K562 (cell line): ENCODE results near the gene MCRS1. TPM values are rescaled to one million over a fixed set of nuclear protein-coding genes. Genes with fewer than 3 reads are reported as not detected.
"Not testable (repeated sequence)": the region's sequence is repeated elsewhere in the genome, so short reads cannot be mapped to it uniquely, and the experiment has no call there.

Experiments
- ATAC-seq: fragments of 200-7000 bp; cut with Tn5 transposase; 3 replicates; pipeline ENCODE4 v1.9.1; 2020; ENCODE audit warnings: moderate library complexity
- BruUV-seq: library from RNA; stranded (reverse); fragments of 400-500 nt; replicated peaks from 2 replicates; lab custom pipeline; 2021; lab: Mats Ljungman, UMichigan
- CTCF ChIA-PET: fragments of 300-600 bp; formaldehyde crosslinking; extraction: SDS; loops from one replicate; lab custom pipeline; 2021; ENCODE audit warnings: low intra/inter-chr PET ratio; lab: Yijun Ruan, JAX
- POLR2A ChIA-PET: fragments of 300-600, 350-650 bp; sonication (Branson Sonifier 250); formaldehyde crosslinking; extraction: SDS; loops from one replicate; lab custom pipeline; 2021; ENCODE audit warnings: antibody characterized with exemption, inconsistent platforms; lab: Yijun Ruan, JAX
- DNase-seq, 4 experiments: peaks; one replicate each; pipeline versions ENCODE4 v3.0.0 to v3.0.0-alpha.2; 2011 to 2018; ENCODE audit warnings: low spot score in 3 of 4, mixed read lengths in 3 of 4; ENCODE audit errors: extremely low read depth in 1 of 4
- FAIRE-seq: peaks from 2 replicates; lab custom pipeline; 2011; peaks lifted over from hg19 to GRCh38; lab: Jason Lieb, UNC
- H2AFZ ChIP-seq: 2 replicates; pipeline ENCODE4 v1.6.0; 2011; ENCODE audit warnings: low read depth, low read length, control low read depth, inconsistent platforms
- H3K27ac ChIP-seq: fragments of 200-600 bp; 3 replicates; pipeline ENCODE4 v1.8.0; 2011; ENCODE audit warnings: low read depth, mild to moderate bottlenecking, control low read depth, inconsistent platforms, low read length, moderate library complexity, mixed read lengths; ENCODE audit errors: extremely low read depth
- H3K27me3 ChIP-seq, 2 experiments: fragments of 300-600 bp in 1 of 2; 2 replicates in 1 of 2; 3 replicates in 1 of 2; pipeline versions ENCODE4 v1.6.0 to v1.8.0; 2011; ENCODE audit warnings: inconsistent platforms in 2 of 2, low read length in 2 of 2, mild to moderate bottlenecking in 1 of 2, mixed read lengths in 1 of 2, moderate library complexity in 1 of 2; ENCODE audit not compliant: control insufficient read depth in 2 of 2, insufficient read depth in 2 of 2
- H3K36me3 ChIP-seq: fragments of 300-600 bp; 3 replicates; pipeline ENCODE4 v1.8.0; 2011; ENCODE audit warnings: mild to moderate bottlenecking, low read length, inconsistent platforms; ENCODE audit not compliant: control insufficient read depth, insufficient read depth
- H3K4me1 ChIP-seq, 2 experiments: fragments of 200-600 bp in 1 of 2; replicated peaks in 1 of 2; 2 replicates in 1 of 2; 3 replicates in 1 of 2; pipeline versions ENCODE4 v1.5.1 to v1.8.0; 2011; ENCODE audit warnings: inconsistent platforms in 2 of 2, low read length in 2 of 2, mild to moderate bottlenecking in 1 of 2, mixed read lengths in 1 of 2, moderate library complexity in 1 of 2; ENCODE audit not compliant: control insufficient read depth in 2 of 2, insufficient read depth in 2 of 2
- H3K4me2 ChIP-seq: 2 replicates; pipeline ENCODE4 v1.6.1; 2011; ENCODE audit warnings: low read length, control low read depth, inconsistent platforms, mixed read lengths; ENCODE audit not compliant: insufficient read depth
- H3K4me3 ChIP-seq: fragments of 200-600 bp; sonication (generic), shearing (Covaris generic); 2 replicates; pipeline ENCODE4 v1.5.1; 2016; ENCODE audit warnings: control low read depth, inconsistent platforms
- H3K79me2 ChIP-seq: fragments of 200-600 bp; 3 replicates; pipeline ENCODE4 v1.8.0; 2011; ENCODE audit warnings: low read length, inconsistent platforms; ENCODE audit not compliant: control insufficient read depth, insufficient read depth
- H3K9ac ChIP-seq, 2 experiments: 2 replicates each; pipeline versions ENCODE4 v1.6.0 to v1.6.1; 2011; ENCODE audit warnings: low read depth in 2 of 2, low read length in 2 of 2, control low read depth in 1 of 2, inconsistent platforms in 1 of 2, mild to moderate bottlenecking in 1 of 2, mixed read lengths in 1 of 2; ENCODE audit not compliant: insufficient read depth in 1 of 2
- H3K9me1 ChIP-seq: one replicate; pipeline ENCODE4 v1.6.0; 2011; ENCODE audit warnings: inconsistent platforms, mild to moderate bottlenecking, low read length, moderate library complexity; ENCODE audit not compliant: control insufficient read depth, insufficient read depth
- H3K9me3 ChIP-seq: replicated peaks from 2 replicates; pipeline ENCODE4 v1.5.1; 2011; ENCODE audit warnings: low read depth, low read length, inconsistent platforms; ENCODE audit not compliant: control insufficient read depth, insufficient read depth
- H4K20me1 ChIP-seq: replicated peaks from 2 replicates; pipeline ENCODE4 v1.6.1; 2011; ENCODE audit warnings: low read length, inconsistent platforms, mixed read lengths; ENCODE audit not compliant: control insufficient read depth, insufficient read depth
- CBX3 ChIP-seq, 2 experiments: IDR thresholded peaks; 1 replicate in 1 of 2; 2 replicates in 1 of 2; pipeline ENCODE4 v1.6.1; 2012; ENCODE audit warnings: inconsistent platforms in 2 of 2, low read length in 2 of 2, borderline replicate concordance in 1 of 2, control low read depth in 1 of 2
- EHMT2 ChIP-seq: fragments of 450-650 bp; IDR thresholded peaks from 2 replicates; pipeline ENCODE4 v1.6.1; 2018; ENCODE audit warnings: antibody characterized with exemption
- GATAD2A ChIP-seq: fragments of 450-650 bp; IDR thresholded peaks from 2 replicates; pipeline ENCODE4 v1.6.1; 2017
- MCM2 ChIP-seq: fragments of 450-650 bp; IDR thresholded peaks from 2 replicates; pipeline ENCODE4 v1.6.1; 2017; ENCODE audit warnings: low read depth, mild to moderate bottlenecking
- NFATC3 ChIP-seq: fragments of 450-650 bp; IDR thresholded peaks from 2 replicates; pipeline ENCODE4 v1.6.1; 2017; ENCODE audit warnings: mild to moderate bottlenecking
- PHB ChIP-seq: fragments of 250-450 bp; sonication (Bioruptor Pico); IDR thresholded peaks from 2 replicates; pipeline ENCODE4 v1.5.0; 2021
- RAD21 ChIP-seq, 2 experiments: fragments of 250-450 bp in 1 of 2; fragments of 450-650 bp in 1 of 2; sonication (Bioruptor Pico) in 1 of 2; formaldehyde crosslinking in 1 of 2; IDR thresholded peaks in 1 of 2; conservative IDR thresholded peaks in 1 of 2; 2 replicates each; pipeline versions ENCODE4 v1.4.0 to v1.8.0; 2020 to 2022; ENCODE audit warnings: mild to moderate bottlenecking in 2 of 2, moderate library complexity in 1 of 2
- SAP30 ChIP-seq: fragments of 200-600 bp; sonication (generic); IDR thresholded peaks from 2 replicates; pipeline ENCODE4 v1.6.1; 2012; ENCODE audit warnings: borderline replicate concordance, low read depth, mild to moderate bottlenecking, moderate library complexity, low read length, control low read depth, inconsistent platforms; ENCODE audit not compliant: insufficient read depth, poor library complexity, severe bottlenecking
- ZNF589 ChIP-seq: fragments of 200-800 bp; sonication (Bioruptor generic); IDR thresholded peaks from 2 replicates; pipeline ENCODE4 v1.6.1; 2016; ENCODE audit warnings: low read depth, missing genetic modification characterization, missing compliant biosample characterization
- WGBS: fragments of 100-300 bp; shearing (Covaris generic); methylation state at CpG from one replicate; pipeline ENCODE4 v1.1.6; 2016; ENCODE audit warnings: low coverage, mixed read lengths; ENCODE audit not compliant: insufficient coverage; ENCODE audit errors: missing lambda C conversion rate; 5-methylcytosine and 5-hydroxymethylcytosine counted together
- in situ Hi-C: fragments of 300-500 bp; cut with MboI; formaldehyde crosslinking; loops from 4 replicates; pipeline ENCODE4 v1.15.0; 2018; ENCODE audit warnings: inconsistent platforms, mixed read lengths
- intact Hi-C: fragments of 100-400 bp; cut with micrococcal nuclease; formaldehyde crosslinking; loops from 2 replicates; pipeline ENCODE4 v1.14.2; 2022
- polyA plus RNA-seq, 8 experiments: library from polyadenylated mRNA; depleted of rRNA in 4 of 8; stranded (reverse) in 5 of 8; unstranded in 3 of 8; fragments of >200 nt; fragmentation: Nextera tagmentation in 2 of 8; fragmentation: Illumina TruSeq in 1 of 8; extraction: Ambion mirVana in 2 of 8; extraction: Trizol in 1 of 8; gene quantifications; 2 replicates each; pipeline versions ENCODE4 v1.2.1 to v1.2.3, GENCODE V29; 2011 to 2014; ENCODE audit warnings: inconsistent platforms in 1 of 8, missing spikeins in 1 of 8
- total RNA-seq, 7 experiments: library from RNA; depleted of rRNA in 6 of 7; stranded (reverse); fragments of >200 nt in 6 of 7; fragmentation: Illumina TruSeq in 2 of 7; extraction: Trizol in 2 of 7; gene quantifications; 2 replicates each; pipeline versions ENCODE4 v1.2.1 to v1.2.3, GENCODE V29; 2011 to 2021; ENCODE audit warnings: low replicate concordance in 1 of 7
- TF ChIP-seq, protein P1 (sequence below), 2 experiments: fragments of 450-650 bp in 1 of 2; IDR thresholded peaks; 2 replicates each; pipeline ENCODE4 v1.6.1; 2011 to 2017; ENCODE audit warnings: low read depth in 2 of 2, antibody characterized with exemption in 1 of 2, borderline replicate concordance in 1 of 2, low read length in 1 of 2, mild to moderate bottlenecking in 1 of 2, mixed read lengths in 1 of 2; ENCODE audit not compliant: control insufficient read depth in 1 of 2
- TF ChIP-seq, protein P2 (sequence below): fragments of 450-650 bp; IDR thresholded peaks from 2 replicates; pipeline ENCODE4 v1.6.1; 2017; ENCODE audit warnings: mild to moderate bottlenecking, moderate library complexity

MCRS1 gene
- total and polyA plus RNA-seq, 9 of the 15 experiments (the other 6 are each of a cell fraction or from before 2014, with no cell fraction given) = 50.0 to 100 (median 73.2) TPM

DNA sequence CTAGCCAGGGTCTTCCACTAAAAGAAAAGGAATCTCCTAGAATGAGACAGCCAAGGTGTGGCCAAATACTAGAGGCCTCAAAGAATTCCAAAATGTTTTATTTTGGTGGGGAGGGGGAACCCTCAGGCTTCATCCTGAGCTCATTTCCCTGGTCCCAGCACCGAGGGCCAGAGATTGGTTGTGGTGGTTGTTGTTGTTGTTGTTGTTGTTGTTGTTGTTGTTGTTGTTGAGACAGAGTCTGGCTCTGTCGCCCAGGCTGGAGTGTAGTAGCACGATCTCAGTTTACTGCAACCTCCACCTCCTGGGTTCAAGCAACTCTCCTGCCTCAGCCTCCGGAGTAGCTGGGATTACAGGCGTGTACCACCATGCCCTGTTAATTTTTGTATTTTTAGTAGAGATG, 33.8 kb downstream of the MCRS1 start:
- CTCF ChIA-PET, ATAC-seq, intact Hi-C loops, H3K9ac ChIP-seq, BruUV-seq, H3K9me3 ChIP-seq, H3K27ac ChIP-seq, H2AFZ ChIP-seq, H3K36me3 ChIP-seq, H3K4me3 ChIP-seq, in situ Hi-C loops, H3K9me1 ChIP-seq, DNase-seq, H3K79me2 ChIP-seq, H4K20me1 ChIP-seq, FAIRE-seq, H3K4me2 ChIP-seq: not testable (repeated sequence)
- POLR2A ChIA-PET = interaction anchor here (0.7 to 1.8 kb wide), 3 partner anchors 11 to 361 kb away, joined by 3 to 4 read pairs (median 3); partner anchors contain the start of gene SPATS2
- peaks cover 4 to 18% of the 10 kb centered on the region in 2 experiments; a peak in 4 of 5 replicates for H3K27me3 ChIP-seq
- WGBS = 36% methylated on average over 5 of the region's 5 CpGs
- peaks cover 0 to 20% of the 10 kb centered on the region in 2 experiments; a peak in 4 of 5 replicates for H3K4me1 ChIP-seq

DNA sequence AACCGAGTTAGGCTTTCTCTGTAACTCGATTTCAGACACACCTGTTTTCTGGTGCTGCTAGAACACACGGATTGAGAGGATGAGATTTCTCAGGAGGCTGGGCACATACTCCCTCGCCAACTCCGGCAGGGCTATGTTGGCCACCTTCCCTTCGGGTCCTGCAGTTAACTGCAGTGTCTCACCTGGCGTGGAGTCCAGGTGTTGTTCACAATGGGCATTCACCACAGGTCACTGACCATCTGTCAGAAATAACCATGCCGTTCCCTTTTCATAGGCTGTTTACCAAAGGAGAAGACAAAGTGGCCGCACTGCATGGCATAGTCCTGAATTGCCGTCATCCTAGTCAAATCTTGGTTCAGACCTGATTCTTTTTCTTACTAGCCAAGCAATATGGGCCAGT, 34.6 kb downstream of the MCRS1 start:
- intact Hi-C loops = no loop called here
- POLR2A ChIA-PET = no interaction called here
- H3K4me3 ChIP-seq = no peak overlapping the region
- TF ChIP-seq EHMT2 (no peak), NFATC3 (no peak), SAP30 (no peak), ZNF589 (CRISPR knock-in tag) (no peak), MCM2 (no peak), CBX3 (IDR thresholded peaks at IDR 0.05; ENCODE audit: borderline replicate concordance in 1 of 2, low read length in 2 of 2) (no peak), PHB (CRISPR knock-in tag) (no peak), GATAD2A (no peak), RAD21 (CRISPR knock-in tag; conservative IDR thresholded peaks at IDR 0.05 in 1 of 2, IDR thresholded peaks at IDR 0.05 in 1 of 2) (no peak)
- TF ChIP-seq, protein P1, sequence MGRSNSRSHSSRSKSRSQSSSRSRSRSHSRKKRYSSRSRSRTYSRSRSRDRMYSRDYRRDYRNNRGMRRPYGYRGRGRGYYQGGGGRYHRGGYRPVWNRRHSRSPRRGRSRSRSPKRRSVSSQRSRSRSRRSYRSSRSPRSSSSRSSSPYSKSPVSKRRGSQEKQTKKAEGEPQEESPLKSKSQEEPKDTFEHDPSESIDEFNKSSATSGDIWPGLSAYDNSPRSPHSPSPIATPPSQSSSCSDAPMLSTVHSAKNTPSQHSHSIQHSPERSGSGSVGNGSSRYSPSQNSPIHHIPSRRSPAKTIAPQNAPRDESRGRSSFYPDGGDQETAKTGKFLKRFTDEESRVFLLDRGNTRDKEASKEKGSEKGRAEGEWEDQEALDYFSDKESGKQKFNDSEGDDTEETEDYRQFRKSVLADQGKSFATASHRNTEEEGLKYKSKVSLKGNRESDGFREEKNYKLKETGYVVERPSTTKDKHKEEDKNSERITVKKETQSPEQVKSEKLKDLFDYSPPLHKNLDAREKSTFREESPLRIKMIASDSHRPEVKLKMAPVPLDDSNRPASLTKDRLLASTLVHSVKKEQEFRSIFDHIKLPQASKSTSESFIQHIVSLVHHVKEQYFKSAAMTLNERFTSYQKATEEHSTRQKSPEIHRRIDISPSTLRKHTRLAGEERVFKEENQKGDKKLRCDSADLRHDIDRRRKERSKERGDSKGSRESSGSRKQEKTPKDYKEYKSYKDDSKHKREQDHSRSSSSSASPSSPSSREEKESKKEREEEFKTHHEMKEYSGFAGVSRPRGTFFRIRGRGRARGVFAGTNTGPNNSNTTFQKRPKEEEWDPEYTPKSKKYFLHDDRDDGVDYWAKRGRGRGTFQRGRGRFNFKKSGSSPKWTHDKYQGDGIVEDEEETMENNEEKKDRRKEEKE (IDR thresholded peaks at IDR 0.05; ENCODE audit: borderline replicate concordance in 1 of 2, control insufficient read depth in 1 of 2, low read depth in 2 of 2, low read length in 1 of 2) = no peak
- TF ChIP-seq, protein P2, sequence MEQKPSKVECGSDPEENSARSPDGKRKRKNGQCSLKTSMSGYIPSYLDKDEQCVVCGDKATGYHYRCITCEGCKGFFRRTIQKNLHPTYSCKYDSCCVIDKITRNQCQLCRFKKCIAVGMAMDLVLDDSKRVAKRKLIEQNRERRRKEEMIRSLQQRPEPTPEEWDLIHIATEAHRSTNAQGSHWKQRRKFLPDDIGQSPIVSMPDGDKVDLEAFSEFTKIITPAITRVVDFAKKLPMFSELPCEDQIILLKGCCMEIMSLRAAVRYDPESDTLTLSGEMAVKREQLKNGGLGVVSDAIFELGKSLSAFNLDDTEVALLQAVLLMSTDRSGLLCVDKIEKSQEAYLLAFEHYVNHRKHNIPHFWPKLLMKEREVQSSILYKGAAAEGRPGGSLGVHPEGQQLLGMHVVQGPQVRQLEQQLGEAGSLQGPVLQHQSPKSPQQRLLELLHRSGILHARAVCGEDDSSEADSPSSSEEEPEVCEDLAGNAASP = no peak
- 40% methylated on average over 10 of the region's 10 CpGs for WGBS
- CTCF ChIA-PET = no interaction called here
- H3K9ac ChIP-seq = no peak overlapping the region
- H3K4me1 ChIP-seq = peaks cover 0 to 12% of the 10 kb centered on the region in 2 experiments; a peak in 4 of 5 replicates
- no peak for ATAC-seq
- H3K36me3 ChIP-seq = no peaks in the 10 kb centered on the region
- no peak overlapping the region for H2AFZ ChIP-seq
- no peaks in the 10 kb centered on the region for H3K9me1 ChIP-seq
- H3K4me2 ChIP-seq = no peak overlapping the region
- in situ Hi-C loops = no loop called here
- H3K27ac ChIP-seq = no peak overlapping the region
- H3K27me3 ChIP-seq = peaks cover 4 to 16% of the 10 kb centered on the region in 2 experiments; a peak in 4 of 5 replicates
- no peak for DNase-seq
- H4K20me1 ChIP-seq = no peaks in the 10 kb centered on the region
- no peak for FAIRE-seq
- H3K9me3 ChIP-seq = no peaks in the 10 kb centered on the region
- BruUV-seq = no TSS peak
- no peaks in the 10 kb centered on the region for H3K79me2 ChIP-seq
